ENCODE measurements around the gene ISG20L2. TPM values are rescaled to one million over a fixed set of nuclear protein-coding genes. Genes with fewer than 3 reads are reported as not detected.
A peak's percentile ranks its signal among the peaks of the same experiment; 100 is the strongest.

Gene ISG20L2
- total RNA-seq, 3 donors from 2014 or later, result 27.8 to 33.0 (median 31.0) TPM

DNA sequence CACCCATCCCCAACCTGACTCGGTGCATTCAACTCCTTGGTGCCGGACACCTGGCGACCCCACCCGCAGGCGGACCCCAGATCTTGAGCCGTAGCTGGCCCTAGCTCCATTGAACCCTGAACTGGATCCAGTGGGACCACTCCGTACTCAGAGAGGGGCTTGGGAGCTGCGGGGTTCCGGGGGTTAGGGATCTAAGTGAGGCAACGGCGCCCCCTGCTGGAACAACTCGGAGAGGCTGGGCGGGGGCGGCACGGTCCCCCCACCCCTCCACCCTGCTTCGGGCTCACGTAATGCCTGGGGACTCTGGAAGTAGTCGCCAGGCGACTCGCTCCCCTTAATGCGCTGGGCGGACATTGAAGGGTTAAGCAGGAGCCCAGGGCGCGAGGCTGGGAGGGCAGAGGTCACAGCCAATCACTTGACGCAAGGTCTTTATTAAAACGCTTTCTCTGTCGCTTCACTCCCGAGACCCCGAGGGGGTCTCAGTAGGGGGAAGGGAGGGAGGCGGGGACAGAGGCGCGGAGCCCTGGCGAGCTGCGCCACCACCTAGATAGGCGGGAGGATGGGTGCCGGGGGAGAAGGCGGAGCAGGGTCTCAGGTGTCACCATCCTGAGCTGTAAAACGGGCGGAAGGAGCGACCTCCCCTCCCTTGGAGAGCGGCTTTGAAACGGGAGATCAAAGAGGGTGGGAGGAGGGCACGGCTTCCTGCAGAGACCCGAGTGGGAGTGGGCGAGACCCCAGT is 22.5 kb downstream of the ISG20L2 start:
- intact Hi-C loops (cut with DNase I, micrococcal nuclease), result no loop called here
- ATAC-seq (peak; percentile 50), DNase-seq (peak in 2 of 3 donors; percentile 64 to 69)
- Histone ChIP-seq H3K4me1 (ENCODE audit: low read depth) (peaks cover 26% of the 10 kb centered on the region), H3K4me3 (no peak overlapping the region), H3K36me3 (ENCODE audit: low read depth) (no peaks in the 10 kb centered on the region), H3K9me3 (no peaks in the 10 kb centered on the region)
- TF ChIP-seq, protein P1, sequence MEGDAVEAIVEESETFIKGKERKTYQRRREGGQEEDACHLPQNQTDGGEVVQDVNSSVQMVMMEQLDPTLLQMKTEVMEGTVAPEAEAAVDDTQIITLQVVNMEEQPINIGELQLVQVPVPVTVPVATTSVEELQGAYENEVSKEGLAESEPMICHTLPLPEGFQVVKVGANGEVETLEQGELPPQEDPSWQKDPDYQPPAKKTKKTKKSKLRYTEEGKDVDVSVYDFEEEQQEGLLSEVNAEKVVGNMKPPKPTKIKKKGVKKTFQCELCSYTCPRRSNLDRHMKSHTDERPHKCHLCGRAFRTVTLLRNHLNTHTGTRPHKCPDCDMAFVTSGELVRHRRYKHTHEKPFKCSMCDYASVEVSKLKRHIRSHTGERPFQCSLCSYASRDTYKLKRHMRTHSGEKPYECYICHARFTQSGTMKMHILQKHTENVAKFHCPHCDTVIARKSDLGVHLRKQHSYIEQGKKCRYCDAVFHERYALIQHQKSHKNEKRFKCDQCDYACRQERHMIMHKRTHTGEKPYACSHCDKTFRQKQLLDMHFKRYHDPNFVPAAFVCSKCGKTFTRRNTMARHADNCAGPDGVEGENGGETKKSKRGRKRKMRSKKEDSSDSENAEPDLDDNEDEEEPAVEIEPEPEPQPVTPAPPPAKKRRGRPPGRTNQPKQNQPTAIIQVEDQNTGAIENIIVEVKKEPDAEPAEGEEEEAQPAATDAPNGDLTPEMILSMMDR (IDR thresholded peaks at IDR 0.05), result peak; percentile 54

DNA sequence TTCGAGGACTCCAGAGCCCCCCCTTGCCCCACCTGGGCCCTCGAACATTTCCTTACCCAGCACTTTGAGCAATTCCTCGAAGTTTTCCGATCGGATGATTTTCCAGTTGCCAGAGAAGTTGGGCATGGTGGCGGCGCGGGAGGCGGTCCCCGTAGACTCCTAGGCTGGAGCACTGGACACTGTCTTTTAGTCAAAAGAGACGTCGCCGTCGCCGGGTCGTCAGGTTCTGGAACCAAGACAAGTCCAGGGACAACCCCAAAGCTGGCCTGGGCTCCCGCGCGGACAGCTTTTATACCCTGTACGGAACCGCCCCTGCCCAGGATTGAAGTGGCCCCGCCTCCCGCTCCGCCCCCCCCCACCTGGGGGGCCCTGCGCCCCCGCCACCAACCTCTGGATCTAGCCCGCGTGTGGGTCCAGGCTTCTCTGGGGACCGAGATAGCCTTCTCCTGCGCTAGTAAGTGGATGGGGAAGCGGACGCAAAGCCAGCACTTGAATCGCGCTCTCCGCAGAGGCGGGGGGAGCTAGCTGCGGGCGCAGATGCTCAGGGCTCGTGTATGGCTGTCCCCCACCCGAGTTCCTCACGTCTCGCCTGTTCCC is 23.1 kb downstream of the ISG20L2 start, which contains the start of gene CRABP2:
Gene CRABP2, minus strand, starts transcription at position 263 of the 597 bp plus-strand sequence. Its CDS starts 137 bp downstream, at position 126.
- H3K4me3 ChIP-seq, result no peak within 1 kb of the TSS
- TF ChIP-seq, protein P1 (IDR thresholded peaks at IDR 0.05), result no peak
- intact Hi-C loops (cut with DNase I, micrococcal nuclease), result no loop called here
- no peak for ATAC-seq
- peak in 1 of 3 donors; percentile 35 for DNase-seq
- H3K9me3 ChIP-seq, result no peaks in the 10 kb centered on the region
- no peaks in the 10 kb centered on the region for H3K36me3 ChIP-seq (ENCODE audit: low read depth)
- peaks cover 26% of the 10 kb centered on the region for H3K4me1 ChIP-seq (ENCODE audit: low read depth)

DNA sequence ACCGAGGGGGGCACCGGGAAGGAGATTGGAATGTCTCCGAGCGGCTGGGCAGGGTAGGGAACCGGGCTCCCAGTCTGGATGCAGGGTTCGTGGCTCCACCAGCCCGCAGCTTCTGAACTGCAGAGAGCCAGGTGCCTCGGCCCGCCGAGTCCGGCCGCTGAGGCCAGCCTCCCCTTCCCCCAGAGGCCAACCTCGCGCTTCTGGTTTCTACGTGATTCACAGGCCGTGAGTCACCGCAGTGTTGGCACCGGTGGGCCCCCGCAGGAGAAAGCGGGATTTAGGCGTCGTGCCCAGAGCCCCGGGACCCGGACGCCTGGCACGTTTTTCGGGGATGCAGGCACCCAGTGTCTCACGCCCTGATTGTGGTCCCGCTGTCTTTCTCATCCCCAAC is 23.6 kb downstream of the ISG20L2 start:
- DNase-seq (peak in 1 of 3 donors; percentile 42), ATAC-seq (peak; percentile 23)
- no peaks in the 10 kb centered on the region for H3K9me3 ChIP-seq
- intact Hi-C loops (cut with DNase I, micrococcal nuclease), result no loop called here
- H3K36me3 ChIP-seq (ENCODE audit: low read depth), result no peaks in the 10 kb centered on the region
- H3K4me1 ChIP-seq (ENCODE audit: low read depth), result peaks cover 26% of the 10 kb centered on the region
- no peak overlapping the region for H3K4me3 ChIP-seq
- TF ChIP-seq, protein P1 (IDR thresholded peaks at IDR 0.05), result no peak

DNA sequence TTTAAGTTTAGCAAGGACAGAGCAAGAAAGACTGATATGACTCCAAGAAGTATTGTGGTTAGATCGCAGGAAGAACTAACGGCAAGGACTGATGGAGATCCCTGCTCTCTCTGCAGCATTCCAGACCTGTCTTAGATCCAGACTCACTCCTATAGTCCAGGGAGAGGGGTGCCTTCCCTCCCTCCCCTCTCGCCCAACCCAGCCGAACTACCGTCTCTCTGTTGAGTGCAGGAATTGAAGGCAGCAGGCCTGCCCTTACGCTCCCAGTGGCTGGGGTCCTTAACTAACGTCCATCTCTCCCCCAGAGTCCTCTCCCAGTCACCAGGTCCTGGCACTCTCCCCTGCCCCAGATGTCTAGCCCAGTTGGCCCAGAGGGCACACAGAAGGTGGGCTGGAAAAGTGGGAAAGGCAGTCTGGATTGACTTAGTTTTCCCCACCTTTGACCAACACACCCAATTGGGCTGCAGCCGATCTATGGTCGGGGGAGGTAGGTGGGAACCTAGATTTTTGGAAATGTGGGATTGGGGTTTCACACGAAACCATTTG is 24.3 kb downstream of the ISG20L2 start:
- DNase-seq (no peak), ATAC-seq (no peak)
- Histone ChIP-seq H3K36me3 (ENCODE audit: low read depth) (no peaks in the 10 kb centered on the region), H3K9me3 (no peaks in the 10 kb centered on the region), H3K4me3 (no peak overlapping the region), H3K4me1 (ENCODE audit: low read depth) (peaks cover 24% of the 10 kb centered on the region)
- TF ChIP-seq, protein P1 (IDR thresholded peaks at IDR 0.05), result no peak
- intact Hi-C loops (cut with DNase I, micrococcal nuclease), result no loop called here

DNA sequence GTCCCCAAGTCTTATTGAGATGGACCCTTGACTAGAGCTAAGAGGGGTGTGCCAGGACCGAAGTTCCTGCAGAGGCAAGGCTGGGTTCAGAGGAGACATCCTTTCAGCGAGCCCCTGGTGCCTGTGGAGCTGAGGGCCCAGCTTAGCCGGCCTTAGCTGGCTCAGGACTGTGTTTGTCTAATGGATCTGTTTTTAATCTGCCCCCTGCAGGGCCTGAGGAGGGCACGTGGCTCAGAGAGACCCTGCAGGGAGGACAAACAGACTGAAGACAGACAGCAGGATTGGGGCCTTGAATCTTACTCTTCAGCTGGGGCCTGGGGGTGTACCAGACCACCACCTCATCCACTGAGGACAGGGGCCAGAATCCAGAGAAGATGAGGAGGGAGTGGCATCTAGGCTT is 24.8 kb downstream of the ISG20L2 start:
- no peak overlapping the region for H3K4me3 ChIP-seq
- DNase-seq (no peak), ATAC-seq (no peak)
- H3K36me3 ChIP-seq (ENCODE audit: low read depth), result no peaks in the 10 kb centered on the region
- intact Hi-C loops (cut with DNase I, micrococcal nuclease), result no loop called here
- TF ChIP-seq, protein P1 (IDR thresholded peaks at IDR 0.05), result no peak
- H3K4me1 ChIP-seq (ENCODE audit: low read depth), result peaks cover 24% of the 10 kb centered on the region
- no peaks in the 10 kb centered on the region for H3K9me3 ChIP-seq

All from mucosa of descending colon (tissue), 3 donors.